Measurements from ENCODE around the gene EVX1. TPM values are rescaled to one million over a fixed set of nuclear protein-coding genes. Genes with fewer than 3 reads are reported as not detected.

The EVX1 gene
- total and polyA plus RNA-seq, 3 donors from 2014 or later: 0.25 to 1.4 (median 0.63) TPM

DNA sequence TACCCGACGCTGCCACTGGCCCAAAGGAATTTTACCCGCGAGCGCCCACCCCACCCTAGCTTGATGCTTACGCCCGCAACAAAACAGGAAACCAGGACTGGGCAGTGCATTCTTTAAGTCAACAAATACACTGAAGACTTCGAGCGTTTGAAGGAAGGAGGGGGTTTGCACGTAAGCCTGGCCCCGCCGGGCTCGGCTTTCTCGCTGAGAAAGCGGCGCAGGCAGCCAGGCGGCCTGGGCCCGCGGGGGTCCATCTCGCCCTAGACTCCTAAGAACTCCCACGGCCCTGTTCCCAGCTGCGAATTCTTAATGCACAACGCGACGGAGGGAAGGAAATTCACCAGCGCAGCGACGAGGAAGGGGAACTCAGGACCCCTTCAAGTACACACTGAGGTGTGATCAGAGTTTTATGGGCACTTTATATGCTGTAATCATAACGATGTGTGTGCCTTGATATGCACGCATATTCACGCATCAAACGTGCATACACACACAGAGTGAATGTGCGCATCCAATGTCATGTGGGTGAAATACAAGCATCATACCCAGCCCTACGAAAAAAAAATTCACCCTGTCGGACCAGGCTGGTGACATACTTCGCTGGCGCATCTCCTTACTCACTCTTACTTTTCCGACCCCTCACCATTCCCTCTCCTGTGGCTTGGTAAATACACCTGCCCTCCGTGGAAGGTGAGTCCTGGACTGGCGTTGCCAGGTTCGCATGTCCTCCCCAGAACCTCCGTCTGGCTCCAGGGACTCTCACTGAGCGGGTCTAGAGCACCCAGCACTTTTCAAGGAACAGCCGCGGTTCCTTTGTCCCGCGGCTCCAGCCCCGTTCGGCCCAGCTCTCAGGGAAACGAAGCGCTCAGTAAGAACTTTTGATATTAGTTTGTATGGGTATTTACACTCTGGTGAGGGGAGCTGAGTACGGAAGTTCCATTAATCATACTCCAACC lies 37.0 kb upstream of the EVX1 start:
- Histone ChIP-seq H3K9me3 (no peaks in the 10 kb centered on the region), H3K4me1 (peaks cover 14% of the 10 kb centered on the region), H3K27me3 (peaks cover 5% of the 10 kb centered on the region), H3K36me3 (ENCODE audit: low read depth, missing control alignments) (no peaks in the 10 kb centered on the region), H3K27ac (no peak overlapping the region), H3K4me3 (no peak overlapping the region)
- intact Hi-C loops (cut with DNase I; ENCODE audit: low total_unique reads): no loop called here
- DNase-seq: no peak
- 11 to 18% methylated on average over 32 to 52 of the region's 52 CpGs for WGBS, 2 donors
- TF ChIP-seq POLR2A (IDR thresholded peaks at IDR 0.05): no peak
- TF ChIP-seq, protein P1, sequence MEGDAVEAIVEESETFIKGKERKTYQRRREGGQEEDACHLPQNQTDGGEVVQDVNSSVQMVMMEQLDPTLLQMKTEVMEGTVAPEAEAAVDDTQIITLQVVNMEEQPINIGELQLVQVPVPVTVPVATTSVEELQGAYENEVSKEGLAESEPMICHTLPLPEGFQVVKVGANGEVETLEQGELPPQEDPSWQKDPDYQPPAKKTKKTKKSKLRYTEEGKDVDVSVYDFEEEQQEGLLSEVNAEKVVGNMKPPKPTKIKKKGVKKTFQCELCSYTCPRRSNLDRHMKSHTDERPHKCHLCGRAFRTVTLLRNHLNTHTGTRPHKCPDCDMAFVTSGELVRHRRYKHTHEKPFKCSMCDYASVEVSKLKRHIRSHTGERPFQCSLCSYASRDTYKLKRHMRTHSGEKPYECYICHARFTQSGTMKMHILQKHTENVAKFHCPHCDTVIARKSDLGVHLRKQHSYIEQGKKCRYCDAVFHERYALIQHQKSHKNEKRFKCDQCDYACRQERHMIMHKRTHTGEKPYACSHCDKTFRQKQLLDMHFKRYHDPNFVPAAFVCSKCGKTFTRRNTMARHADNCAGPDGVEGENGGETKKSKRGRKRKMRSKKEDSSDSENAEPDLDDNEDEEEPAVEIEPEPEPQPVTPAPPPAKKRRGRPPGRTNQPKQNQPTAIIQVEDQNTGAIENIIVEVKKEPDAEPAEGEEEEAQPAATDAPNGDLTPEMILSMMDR (IDR thresholded peaks at IDR 0.05): no peak

DNA sequence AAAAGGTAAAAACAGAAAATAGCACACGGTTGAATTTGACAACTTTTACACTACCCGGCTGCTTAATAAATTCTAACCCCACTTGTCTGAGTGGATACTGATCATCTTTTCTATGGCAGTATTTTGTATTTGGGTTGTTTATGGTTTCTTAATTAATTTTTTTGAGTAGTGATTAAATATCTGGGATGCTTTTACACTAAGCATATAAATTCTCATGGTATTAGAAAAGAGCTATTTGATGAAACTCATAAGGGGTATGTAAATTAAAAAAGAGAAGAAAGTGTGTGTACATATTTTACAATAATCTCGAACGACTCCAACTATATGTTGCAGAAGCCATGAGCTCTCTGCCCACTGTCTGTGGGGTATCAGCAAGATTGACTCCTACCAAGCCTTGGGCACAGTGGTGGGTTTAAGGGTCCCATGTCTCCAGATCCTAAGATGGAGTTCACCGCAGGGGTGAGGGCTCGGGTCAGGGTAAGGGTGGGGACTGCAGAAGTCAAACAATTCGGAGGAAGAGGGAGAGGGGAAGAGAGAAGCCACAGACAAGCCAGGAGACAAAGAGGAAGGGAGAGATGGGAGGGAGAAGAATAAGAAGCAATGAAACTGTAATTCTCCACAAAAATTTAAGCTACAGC lies 35.1 kb upstream of the EVX1 start:
- TF ChIP-seq, protein P1 (IDR thresholded peaks at IDR 0.05): no peak
- no peak for TF ChIP-seq POLR2A (IDR thresholded peaks at IDR 0.05)
- 55 to 66% methylated on average over 7 of the region's 7 CpGs for WGBS, 2 donors
- intact Hi-C loops (cut with DNase I; ENCODE audit: low total_unique reads): no loop called here
- Histone ChIP-seq H3K36me3 (ENCODE audit: low read depth, missing control alignments) (no peaks in the 10 kb centered on the region), H3K4me1 (peaks cover 15% of the 10 kb centered on the region), H3K4me3 (no peak overlapping the region), H3K27me3 (peaks cover 5% of the 10 kb centered on the region), H3K27ac (no peak overlapping the region), H3K9me3 (no peaks in the 10 kb centered on the region)
- no peak for DNase-seq

DNA sequence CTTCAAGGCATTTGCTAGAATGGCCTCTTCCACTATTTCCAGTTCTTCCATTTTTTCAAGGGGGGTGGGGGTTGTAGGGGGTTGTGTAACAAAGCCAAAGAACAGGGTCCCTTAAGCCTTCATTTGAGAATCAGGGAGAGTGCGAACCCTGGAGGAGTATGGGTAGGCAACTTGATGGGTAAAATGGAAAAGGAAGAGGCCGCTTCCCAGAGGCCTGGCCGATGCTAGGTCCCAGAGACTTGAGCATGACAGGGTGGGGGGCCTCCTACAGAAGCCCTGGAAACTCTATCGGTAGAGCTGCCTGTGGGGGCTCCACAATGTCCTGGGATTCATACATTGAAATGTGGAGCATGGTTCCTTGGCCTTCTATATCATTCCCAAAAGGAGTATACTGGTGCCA lies 33.6 kb upstream of the EVX1 start:
- DNase-seq: no peak
- no peak overlapping the region for H3K27ac ChIP-seq
- WGBS, 2 donors: 88 to 92% methylated on average over 2 to 4 of the region's 4 CpGs
- peaks cover 15% of the 10 kb centered on the region for H3K4me1 ChIP-seq
- H3K36me3 ChIP-seq (ENCODE audit: low read depth, missing control alignments): no peaks in the 10 kb centered on the region
- no peak for TF ChIP-seq POLR2A (IDR thresholded peaks at IDR 0.05)
- TF ChIP-seq, protein P1 (IDR thresholded peaks at IDR 0.05): no peak
- intact Hi-C loops (cut with DNase I; ENCODE audit: low total_unique reads): no loop called here
- H3K27me3 ChIP-seq: peaks cover 9% of the 10 kb centered on the region
- H3K9me3 ChIP-seq: no peaks in the 10 kb centered on the region
- no peak overlapping the region for H3K4me3 ChIP-seq

DNA sequence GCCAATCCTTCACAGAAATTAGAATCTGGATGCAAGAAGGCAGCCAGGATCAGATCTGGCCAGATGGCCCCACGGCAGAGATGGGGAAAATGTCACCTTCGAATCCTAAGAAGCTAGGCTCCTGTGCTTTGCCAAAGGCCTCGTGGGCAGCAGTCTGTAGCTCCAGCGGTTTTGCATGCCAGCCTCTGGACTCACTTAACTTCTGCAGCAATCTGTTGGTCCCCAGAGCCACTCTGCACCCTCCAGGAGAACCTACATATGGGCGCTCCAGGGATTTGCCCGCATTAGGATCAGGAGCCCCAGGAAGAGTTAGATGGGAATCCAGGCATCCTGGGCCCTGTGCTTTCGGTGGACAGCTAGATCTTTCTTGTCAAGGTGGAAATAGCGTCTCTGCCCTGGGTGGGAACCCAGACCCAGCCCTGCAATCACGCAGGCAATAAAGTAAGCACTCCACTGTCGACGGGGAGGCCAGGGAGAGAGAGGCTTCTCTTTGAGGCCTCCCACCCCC lies 32.6 kb upstream of the EVX1 start:
- Histone ChIP-seq H3K27me3 (peaks cover 9% of the 10 kb centered on the region), H3K9me3 (no peaks in the 10 kb centered on the region), H3K27ac (no peak overlapping the region), H3K4me3 (no peak overlapping the region), H3K36me3 (ENCODE audit: low read depth, missing control alignments) (no peaks in the 10 kb centered on the region), H3K4me1 (peaks cover 12% of the 10 kb centered on the region)
- TF ChIP-seq POLR2A (IDR thresholded peaks at IDR 0.05): no peak
- TF ChIP-seq, protein P1 (IDR thresholded peaks at IDR 0.05): no peak
- intact Hi-C loops (cut with DNase I; ENCODE audit: low total_unique reads): no loop called here
- no peak for DNase-seq
- WGBS, 2 donors: 48 to 51% methylated on average over 9 to 11 of the region's 11 CpGs
